Activated CD4-positive, alpha-beta T cell treated with anti-CD3 and anti-CD28 coated beads, Interleukin-2, Interleukin-6, amounts not matched to agents 100 ng/mL and 50 ng/mL, durations not matched to agents 16 hours and 8 hours (primary cell): Measurements from ENCODE around the gene DGCR2.
"Not testable (repeated sequence)": the region's sequence is repeated elsewhere in the genome, so short reads cannot be mapped to it uniquely, and the experiment has no call there.

Source experiments
- DNase-seq: peaks from one replicate; pipeline ENCODE4 v3.0.0-alpha.2; 2020

Gene DGCR2

DNA sequence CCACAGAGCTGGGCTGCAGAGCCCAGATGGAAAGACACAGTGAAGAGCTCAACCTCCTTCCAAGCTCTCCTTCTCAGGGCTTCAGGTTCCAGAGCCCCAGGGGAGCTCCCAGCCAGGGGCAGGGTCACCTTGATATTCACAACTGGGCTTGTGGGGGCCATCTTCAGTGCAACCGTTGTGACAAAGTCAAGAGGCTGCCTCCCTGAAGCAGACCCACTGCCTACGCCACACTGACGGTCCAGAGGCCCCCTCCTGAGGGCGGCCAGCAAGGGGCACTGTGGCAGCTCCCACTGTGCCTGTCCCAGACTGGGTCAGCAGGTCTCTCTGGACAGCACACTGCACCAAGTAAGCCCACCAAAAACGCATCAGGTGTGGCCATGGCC lies 84.1 kb downstream of the DGCR2 start:
- DNase-seq: no peak

DNA sequence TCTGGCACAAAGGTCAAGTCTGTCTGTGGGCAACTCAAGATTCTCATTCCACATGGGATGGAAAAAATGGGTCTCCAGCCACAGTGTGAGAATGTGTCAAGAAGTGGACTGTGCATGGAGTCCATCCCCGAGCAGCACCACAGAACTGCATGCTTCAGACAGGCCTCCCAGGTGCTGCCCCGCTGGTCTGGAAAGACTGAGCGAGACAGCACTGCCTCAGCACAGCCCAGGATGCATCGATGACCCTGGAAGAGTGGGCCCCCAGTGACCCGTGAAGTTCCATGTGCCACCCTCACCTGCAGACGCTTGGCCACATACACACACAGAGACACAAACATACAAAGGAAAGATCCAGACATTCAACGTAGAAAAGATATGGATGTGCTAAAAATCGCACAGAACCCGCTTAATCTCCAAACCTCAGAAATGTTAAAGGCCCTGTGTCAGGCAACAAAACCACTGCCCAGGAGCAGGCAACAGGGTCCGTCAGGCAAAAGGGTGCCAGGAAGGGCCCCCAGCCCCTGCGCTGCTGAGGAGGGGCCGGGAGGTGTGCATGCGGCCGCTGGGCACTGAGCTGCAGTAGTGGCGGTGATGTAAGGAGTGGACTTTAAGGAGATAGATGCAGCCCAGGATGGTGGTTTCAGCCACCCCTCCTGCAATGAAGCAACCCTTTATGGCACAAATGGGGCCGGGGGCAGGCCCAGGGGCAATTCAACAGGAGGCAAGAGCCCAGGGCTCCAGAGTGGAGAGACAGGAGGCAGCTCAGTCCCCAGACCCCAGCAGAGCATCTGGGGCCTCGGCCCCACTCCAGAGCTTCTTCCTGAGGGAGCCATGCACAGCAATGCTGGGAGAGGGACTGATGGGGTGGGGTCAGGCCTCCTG lies 84.7 kb downstream of the DGCR2 start:
- DNase-seq: no peak

DNA sequence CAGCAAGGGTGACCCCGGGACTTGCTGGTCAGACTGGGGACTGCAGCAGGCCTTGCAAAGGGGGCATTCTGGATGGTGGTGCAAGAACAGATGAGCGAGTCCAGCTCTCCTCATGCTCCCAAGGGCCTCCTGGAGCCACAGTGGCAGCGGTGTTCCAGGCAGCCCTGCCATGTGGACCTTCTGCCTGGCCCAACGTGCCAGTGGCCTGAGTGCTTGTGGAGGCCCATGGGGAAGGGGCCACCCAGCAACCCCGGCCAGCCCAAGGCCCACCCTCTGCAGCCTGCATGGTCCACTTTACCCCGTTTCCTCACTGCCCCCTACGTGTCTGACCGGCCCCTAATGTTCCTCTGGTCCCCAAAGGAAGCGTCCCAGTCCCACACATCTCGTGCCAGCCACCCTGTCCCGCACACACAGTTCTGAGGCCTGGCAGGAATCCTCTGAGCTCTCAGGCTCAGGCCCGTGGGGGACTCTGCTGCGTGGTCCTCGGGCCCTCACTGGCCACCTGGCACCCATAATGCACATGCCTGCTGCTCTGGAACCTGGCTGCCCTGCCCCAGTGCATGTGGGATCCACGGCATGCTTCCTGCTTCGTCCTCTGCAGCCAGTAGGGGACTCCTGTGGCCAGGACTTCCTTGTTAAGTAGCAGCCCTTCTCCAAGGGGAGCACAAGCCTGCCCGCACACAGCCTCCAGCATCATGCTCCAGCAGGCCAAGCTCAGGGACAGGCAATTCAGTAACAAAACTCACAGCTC lies 85.5 kb downstream of the DGCR2 start:
- no peak for DNase-seq

DNA sequence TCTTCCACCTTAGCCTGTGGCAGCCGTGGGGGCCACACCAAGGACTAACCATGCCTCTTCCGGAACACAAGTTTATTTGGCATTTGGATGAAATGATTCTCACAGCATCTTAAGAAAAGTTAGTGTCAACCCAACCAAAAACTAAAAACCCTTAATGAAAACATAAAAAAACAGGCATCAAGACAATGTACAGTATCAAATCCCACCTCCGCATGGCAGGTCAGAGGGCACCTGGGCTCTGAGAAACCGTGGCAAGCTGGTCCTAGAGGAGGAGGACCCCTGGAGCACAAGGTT lies 86.0 kb downstream of the DGCR2 start:
- DNase-seq: no peak

DNA sequence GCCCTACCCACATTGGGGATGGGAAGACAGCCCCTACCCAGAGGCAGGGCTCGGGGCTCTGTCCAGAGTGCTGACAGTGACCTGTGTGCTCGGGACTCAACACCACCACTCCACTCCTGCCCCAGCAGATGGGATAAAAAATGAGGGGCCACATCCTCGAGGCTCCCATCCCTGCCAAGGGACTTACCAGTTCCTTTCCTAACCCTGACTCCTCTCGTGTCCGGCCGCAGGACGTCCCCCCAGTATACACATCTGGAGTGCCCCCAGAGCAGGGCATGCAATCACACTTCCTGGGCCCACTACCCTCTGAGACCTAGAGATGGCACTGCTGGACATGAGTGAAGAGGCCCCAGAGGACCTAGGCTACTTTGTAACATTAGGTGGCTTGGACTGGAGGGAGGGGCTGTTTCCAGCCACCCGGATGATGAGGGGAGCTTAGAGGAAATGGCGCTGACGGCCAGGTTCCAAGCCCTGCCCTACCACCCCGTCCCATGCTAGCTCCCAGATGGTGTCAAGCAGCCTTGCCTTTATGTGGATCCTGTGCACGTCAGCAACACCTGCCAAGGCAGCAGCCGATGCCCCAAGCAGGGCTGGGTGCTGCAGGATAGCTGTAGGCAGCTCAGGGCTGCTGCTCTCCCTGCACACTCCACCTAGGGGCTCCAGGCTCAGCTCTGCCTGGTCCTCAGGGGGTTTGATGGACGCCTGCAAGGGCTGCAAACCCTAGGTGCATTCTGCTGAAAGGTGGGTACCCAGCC lies 86.6 kb downstream of the DGCR2 start:
- DNase-seq: no peak

DNA sequence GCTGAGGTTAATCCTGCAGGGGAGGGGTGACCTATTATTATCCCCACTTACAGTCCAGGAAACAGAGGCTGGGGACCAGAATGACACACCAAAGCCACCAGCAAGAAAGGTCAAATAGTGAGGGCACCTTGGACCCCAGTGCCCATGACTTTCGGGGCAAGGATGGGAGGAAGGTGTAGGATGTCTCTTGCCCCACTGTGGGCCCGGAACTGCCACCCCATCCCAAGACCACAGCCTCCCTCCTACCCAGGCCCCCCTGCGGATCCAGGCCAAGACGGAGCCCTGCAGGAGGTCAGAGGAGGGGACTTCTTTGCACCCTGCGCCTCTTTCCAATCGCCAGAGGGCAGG lies 87.1 kb downstream of the DGCR2 start:
- DNase-seq: not testable (repeated sequence)

DNA sequence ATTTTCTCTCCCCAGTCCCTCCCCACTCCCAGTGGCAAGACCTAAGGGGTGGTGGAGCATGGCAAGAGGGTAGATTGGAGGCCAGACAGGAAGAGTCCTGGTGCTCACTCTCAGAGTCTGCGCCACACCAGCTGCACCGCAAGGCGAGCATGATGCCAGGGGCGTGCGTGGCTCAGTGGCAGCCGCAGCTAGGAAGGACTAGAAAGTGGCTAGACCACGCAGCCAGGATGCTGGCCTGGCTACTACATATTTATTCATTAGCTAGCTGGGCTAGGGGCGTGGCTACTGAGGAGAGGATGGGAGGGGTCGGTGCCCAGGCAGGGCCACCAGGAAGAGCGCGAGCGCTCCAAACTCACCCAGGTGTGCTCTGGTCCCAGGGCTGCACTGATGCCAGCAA lies 87.5 kb downstream of the DGCR2 start:
- not testable (repeated sequence) for DNase-seq

DNA sequence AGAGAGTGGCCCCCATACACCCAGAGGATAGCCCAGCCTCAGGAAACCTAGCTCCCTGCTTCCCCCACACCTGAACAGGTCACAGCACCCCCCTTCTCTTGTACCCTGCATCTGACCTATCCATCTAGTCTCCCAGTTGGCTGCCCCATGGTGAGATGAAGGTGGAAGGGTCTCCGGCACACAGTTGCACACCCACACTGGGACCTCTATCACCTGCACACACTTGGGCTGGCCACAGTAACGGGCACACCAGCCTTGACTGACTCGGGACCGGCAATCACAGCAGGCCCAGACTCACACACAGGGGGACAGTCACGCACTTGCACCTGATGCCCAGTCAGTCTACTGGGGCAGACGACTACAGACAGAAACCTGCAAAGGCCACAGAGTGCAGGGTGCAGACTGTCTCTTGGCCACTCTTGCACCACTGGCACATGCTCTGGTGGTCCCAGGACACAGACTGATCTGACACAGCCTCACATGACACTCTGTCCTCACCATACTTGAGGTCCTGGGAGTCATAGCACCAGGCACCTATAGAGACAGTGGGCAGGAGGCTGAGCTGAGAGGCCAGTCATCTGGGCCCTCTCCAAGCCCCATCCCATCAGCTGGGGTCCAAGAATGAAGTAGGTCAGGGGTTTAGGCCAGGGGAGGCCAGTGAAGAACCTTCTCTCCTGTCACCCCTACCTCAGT lies 88.0 kb downstream of the DGCR2 start:
- DNase-seq: not testable (repeated sequence)

DNA sequence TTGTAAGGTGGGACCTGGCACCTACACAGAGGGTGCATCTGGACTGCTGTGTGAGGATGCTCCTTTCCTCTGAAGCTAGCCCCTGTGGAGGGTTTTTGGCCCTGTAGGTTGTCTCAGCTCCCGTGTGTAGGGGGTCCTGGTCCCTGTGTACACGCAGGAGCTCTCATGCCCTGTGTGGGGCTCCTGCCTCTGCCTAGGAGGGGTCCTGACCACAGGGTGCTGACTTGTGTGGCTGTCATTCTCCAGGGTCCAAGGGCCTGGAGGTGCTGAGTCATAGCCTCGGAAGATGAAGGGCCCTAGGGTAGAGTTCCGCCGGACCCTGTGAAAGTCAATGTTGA lies 88.7 kb downstream of the DGCR2 start:
- not testable (repeated sequence) for DNase-seq

DNA sequence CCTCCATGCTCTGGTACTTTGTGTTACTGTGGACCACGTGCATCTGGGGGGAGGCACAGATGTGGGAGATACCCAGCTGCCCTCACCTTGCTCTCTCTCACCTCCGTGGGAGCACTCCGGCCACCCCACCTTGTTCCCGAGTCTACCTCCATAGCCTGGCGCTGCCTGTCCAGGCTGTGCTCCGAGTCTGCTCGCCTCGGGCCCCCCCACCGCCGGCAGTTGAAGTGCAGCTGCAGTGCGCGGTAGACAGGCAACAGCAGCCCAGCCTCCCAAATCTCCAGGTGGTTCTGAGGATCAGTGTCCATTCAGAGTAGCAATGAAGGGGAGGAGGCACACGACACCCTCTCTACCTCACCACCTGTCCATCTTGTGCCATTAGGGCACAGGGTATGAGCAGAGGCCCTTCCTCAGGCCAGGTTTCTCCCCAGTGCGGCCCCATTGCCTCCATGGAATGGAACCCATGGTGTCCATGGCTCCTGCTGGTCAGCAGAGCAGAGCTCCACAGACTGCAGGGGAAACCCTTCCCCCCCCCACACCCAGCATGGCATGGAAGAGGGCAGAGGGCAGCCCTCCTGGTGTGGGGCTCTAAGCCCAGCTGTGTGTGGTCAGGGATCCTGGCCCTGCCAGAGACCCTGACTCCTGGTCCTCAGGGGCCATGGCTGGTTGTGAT lies 89.2 kb downstream of the DGCR2 start:
- not testable (repeated sequence) for DNase-seq

DNA sequence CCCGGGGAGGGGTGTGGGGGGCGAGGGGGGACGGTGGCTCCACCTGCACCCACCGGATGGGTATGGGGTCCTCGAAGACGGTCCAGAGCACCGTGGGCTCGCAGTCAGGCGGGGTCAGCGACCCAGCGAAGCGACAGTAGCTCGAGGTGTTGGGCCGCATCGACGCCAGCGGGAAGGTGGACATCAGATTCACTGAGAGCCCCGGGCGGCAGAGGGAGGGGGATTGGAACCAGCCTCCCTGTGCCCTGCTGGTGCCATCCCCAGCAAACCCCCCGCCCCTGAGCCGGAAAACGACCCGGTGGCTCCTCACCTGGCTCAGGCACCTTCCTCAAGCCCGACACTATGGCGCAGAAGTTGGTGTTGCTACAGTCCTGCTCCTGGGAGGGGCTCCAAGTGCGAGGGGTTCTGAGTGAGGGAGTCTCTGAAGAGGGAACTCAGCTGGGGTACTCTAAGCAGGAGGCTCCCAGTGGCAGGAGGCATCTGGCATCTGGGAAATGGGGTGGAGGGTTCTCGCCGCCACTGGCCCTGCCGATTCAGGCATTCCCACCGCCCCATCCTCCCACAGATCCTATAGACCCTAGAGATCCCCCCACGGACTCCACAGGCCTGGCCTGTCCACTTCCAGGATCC lies 89.9 kb downstream of the DGCR2 start:
- DNase-seq: not testable (repeated sequence)

DNA sequence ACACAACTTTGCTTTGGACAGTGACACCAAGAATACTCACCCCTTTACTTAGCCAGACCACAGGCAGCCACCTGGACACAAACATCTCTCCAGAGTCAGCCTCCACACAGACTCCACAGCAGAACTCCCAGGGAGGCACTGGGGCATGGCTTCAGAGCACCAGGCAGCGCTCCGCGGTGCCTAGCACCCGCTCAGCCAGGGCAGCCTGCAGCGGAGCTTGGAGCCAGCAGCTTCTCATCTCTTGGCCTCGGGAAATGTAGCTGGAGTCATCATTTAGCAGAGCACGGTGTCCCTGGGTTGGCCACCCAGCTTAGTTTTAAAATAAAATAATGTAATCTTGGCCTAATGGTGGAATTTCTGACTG lies 91.3 kb downstream of the DGCR2 start:
- not testable (repeated sequence) for DNase-seq

DNA sequence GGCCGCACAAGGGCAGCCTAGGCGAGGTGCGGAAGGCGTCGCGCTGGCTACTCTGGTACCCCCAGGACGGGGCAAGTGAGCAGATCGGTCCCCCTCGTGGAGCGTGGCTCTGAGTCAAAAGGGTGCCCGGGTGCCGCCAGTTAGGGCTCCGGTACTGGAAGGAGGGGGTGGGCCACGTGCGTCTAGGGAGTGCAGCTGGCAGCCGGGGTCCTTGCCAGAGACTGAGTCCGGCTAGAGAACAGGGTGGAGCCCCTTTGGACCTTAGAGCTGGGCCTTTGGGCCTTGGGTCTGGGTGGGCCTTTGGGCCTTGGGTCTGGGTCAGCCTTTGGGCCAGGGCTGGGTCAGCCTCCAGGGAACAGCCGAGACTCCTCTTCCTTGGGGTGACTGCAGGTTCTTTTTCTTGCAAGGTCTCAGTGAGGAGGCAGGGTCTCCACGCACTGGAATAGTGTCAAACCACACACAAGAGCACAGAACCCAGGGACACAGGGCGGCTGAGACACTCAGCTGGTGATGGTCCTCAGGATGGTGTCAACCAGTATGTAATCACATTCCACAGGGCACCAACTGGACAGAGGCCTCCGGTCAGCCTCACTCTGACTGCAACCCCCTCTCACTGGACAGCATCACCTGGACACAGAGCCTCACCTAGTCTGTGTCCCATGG lies 91.9 kb downstream of the DGCR2 start:
- DNase-seq: not testable (repeated sequence)

DNA sequence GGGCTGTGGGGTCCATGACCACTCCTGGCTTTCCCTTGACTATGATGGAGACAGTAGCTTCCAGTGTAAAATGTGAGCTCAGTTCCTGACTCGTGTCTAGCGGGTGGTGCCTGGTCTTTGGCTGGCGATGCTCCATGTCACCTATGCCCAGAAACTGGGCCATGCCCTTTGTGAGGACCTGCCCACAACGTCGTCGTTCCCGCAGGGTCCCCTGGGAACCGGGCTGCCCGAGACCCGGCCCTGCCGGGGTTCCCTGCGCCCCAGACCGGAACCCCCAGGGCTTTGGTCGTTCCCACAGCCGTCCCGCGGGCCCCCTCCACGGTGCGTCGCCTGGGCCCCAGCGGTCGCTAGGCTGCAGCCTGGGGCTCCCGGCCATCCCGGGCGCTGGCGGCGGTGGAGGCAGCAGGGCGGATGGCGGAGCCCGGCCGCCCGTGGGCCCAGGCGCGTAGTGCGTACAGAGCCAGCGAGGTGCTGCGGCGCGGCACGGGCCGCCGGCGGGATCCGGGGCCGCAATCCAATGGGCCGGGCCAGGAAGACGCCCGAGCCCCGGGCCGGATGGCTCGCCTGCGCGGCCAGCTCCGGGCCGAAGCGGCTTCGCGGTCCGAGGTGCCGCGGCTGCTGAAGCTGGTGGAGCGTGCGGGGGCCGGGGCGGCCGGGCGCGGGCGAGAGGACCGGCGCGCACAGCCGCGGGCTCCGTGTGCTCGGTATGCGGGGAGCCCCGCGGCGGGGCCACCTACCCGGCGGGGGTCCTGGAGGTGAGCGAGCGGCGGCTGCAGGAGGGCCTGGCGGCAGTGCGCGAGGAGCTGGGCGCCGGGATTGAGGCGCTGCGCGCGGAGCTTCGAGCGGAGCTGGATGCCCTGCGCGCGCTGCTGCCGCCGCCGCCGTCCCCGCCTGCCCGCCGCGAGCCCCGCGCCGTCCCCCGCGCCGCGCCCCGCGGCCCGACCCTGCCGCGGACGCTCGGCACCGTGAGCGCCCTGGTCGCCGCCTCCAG lies 92.8 kb downstream of the DGCR2 start:
- DNase-seq: not testable (repeated sequence)

DNA sequence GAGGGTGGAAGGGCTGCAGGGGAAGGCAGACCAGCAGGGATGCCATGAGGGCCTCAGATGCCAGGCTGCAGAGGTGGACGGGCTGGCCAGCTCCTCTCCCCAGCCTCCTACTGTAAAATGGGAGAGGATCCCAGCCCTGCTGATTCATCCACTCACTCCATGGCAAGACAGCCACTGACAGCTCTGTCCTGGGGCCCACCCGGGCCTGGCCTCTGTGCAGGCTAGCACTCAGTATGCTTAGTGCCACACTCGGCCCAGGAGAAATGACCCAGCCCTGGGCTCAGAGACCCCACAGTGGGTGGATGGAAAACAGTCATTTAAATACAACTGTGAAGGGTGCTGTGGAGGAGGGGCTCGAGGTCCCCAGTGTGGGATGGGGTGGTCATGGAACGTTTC lies 94.2 kb downstream of the DGCR2 start:
- not testable (repeated sequence) for DNase-seq

DNA sequence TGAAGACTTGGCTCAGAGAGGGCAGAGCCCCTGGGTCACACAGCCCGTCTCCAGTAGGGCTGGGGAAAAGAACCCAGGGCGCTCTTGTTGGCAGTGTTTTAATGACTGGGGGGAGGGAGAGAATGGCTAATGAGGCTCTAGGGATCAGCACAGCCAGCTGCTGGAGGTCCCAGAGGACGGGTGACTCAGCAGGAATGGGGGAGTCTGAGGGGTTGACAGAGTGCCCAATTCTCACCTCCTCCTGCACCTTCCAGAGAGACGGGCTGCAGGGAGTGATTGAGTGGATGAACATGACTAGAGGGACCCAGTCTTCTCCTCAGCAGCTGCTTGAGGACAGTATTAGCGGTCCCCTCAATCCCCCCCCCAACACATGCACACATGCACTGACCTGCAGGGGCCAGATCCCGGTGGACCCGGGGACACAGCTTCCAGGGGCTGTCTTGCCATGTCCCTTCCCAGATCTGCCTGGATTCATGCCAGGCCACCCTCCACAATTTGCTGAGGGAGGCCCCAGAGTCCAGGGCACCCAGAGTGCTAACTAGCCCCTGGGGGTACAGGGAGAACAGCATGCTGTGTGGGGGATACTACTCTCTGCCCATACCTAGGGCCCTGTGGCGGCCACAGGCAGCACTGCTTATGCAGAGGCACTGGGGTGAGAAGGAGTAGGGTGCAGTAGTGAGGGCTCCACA lies 94.7 kb downstream of the DGCR2 start:
- DNase-seq: not testable (repeated sequence)

DNA sequence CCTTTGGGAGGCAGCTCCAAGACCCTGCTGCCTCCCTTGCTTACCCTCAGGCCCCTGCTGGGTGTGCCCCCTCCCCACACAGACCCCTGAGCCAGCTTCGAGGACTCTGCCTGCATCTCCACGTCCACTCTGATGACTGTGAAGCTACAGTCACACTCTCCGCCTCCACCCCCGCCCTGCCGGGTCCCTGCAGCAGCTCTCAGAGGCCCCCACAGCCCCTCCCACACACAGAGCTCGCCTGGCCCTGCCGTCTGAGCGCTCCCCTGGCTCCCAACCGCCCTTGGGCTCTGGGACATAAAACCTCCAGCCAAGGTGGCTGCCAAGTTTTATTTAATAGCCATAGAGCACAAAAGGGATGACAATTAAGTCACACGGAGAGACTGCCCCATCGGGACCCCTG lies 96.1 kb downstream of the DGCR2 start:
- not testable (repeated sequence) for DNase-seq

DNA sequence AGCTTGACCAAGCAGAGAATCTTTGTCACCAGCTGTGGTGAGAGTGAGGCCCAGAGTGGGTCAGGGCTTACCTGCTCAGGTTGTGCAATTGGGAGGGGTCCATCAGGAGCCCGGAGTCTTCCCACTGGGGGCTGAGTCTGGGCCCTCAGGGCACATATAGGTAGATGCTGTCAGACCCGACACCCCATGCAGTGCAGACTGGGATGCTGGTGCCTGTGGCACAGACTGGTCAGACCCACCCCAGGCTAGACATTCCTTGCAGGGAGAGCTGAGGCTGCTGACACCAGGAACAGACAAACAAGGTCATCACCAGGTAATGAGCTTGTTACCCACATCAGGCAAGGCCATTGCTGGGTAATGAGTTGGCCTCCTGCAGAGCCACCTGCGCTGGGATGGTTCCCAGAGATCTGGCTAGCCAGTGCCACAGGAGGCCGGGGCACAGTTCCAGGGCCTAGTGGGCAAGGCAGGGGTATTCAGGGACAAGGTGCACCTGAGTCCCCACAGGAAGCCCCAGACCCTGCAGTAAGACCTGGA lies 97.2 kb downstream of the DGCR2 start:
- not testable (repeated sequence) for DNase-seq

DNA sequence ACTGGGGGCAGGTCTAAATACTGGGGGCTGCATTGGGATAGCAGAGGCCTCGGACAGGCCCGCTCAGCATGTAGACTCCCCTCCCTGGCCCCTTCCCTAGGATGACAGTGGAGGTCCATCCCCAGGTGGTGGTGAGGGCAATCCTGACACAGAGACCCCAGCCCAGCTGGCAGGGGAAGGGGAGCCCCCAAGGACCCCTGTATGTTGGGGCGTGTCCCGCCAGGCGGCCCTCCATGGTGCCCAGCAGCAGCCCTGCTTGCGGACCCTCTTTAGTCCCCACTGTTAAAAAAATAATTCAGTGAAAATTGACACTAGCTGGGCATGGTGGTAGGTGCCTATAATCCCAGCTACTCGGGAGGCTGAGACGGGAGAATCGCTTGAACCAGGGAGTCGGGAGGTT lies 98.3 kb downstream of the DGCR2 start:
- not testable (repeated sequence) for DNase-seq
